K562 (cell line): Measurements from ENCODE around the gene AKIRIN1. TPM values are rescaled to one million over a fixed set of nuclear protein-coding genes. Genes with fewer than 3 reads are reported as not detected.
A peak's percentile ranks its signal among the peaks of the same experiment; 100 is the strongest.

Experiments
- ATAC-seq: fragments of 200-7000 bp; cut with Tn5 transposase; 3 replicates; pipeline ENCODE4 v1.9.1; 2020; ENCODE audit warnings: moderate library complexity
- BruUV-seq: library from RNA; stranded (reverse); fragments of 400-500 nt; replicated peaks from 2 replicates; lab custom pipeline; 2021; lab: Mats Ljungman, UMichigan
- CTCF ChIA-PET: fragments of 300-600 bp; formaldehyde crosslinking; extraction: SDS; loops from one replicate; lab custom pipeline; 2021; ENCODE audit warnings: low intra/inter-chr PET ratio; lab: Yijun Ruan, JAX
- POLR2A ChIA-PET: fragments of 300-600, 350-650 bp; sonication (Branson Sonifier 250); formaldehyde crosslinking; extraction: SDS; loops from one replicate; lab custom pipeline; 2021; ENCODE audit warnings: antibody characterized with exemption, inconsistent platforms; lab: Yijun Ruan, JAX
- DNase-seq, 4 experiments: peaks; one replicate each; pipeline versions ENCODE4 v3.0.0 to v3.0.0-alpha.2; 2011 to 2018; ENCODE audit warnings: low spot score in 3 of 4, mixed read lengths in 3 of 4; ENCODE audit errors: extremely low read depth in 1 of 4
- FAIRE-seq: peaks from 2 replicates; lab custom pipeline; 2011; peaks lifted over from hg19 to GRCh38; lab: Jason Lieb, UNC
- H2AFZ ChIP-seq: 2 replicates; pipeline ENCODE4 v1.6.0; 2011; ENCODE audit warnings: low read depth, low read length, control low read depth, inconsistent platforms
- H3K27ac ChIP-seq: fragments of 200-600 bp; 3 replicates; pipeline ENCODE4 v1.8.0; 2011; ENCODE audit warnings: low read depth, mild to moderate bottlenecking, control low read depth, inconsistent platforms, low read length, moderate library complexity, mixed read lengths; ENCODE audit errors: extremely low read depth
- H3K27me3 ChIP-seq, 2 experiments: fragments of 300-600 bp in 1 of 2; 2 replicates in 1 of 2; 3 replicates in 1 of 2; pipeline versions ENCODE4 v1.6.0 to v1.8.0; 2011; ENCODE audit warnings: inconsistent platforms in 2 of 2, low read length in 2 of 2, mild to moderate bottlenecking in 1 of 2, mixed read lengths in 1 of 2, moderate library complexity in 1 of 2; ENCODE audit not compliant: control insufficient read depth in 2 of 2, insufficient read depth in 2 of 2
- H3K36me3 ChIP-seq: fragments of 300-600 bp; 3 replicates; pipeline ENCODE4 v1.8.0; 2011; ENCODE audit warnings: mild to moderate bottlenecking, low read length, inconsistent platforms; ENCODE audit not compliant: control insufficient read depth, insufficient read depth
- H3K4me1 ChIP-seq, 2 experiments: fragments of 200-600 bp in 1 of 2; replicated peaks in 1 of 2; 2 replicates in 1 of 2; 3 replicates in 1 of 2; pipeline versions ENCODE4 v1.5.1 to v1.8.0; 2011; ENCODE audit warnings: inconsistent platforms in 2 of 2, low read length in 2 of 2, mild to moderate bottlenecking in 1 of 2, mixed read lengths in 1 of 2, moderate library complexity in 1 of 2; ENCODE audit not compliant: control insufficient read depth in 2 of 2, insufficient read depth in 2 of 2
- H3K4me2 ChIP-seq: 2 replicates; pipeline ENCODE4 v1.6.1; 2011; ENCODE audit warnings: low read length, control low read depth, inconsistent platforms, mixed read lengths; ENCODE audit not compliant: insufficient read depth
- H3K4me3 ChIP-seq: fragments of 200-600 bp; sonication (generic), shearing (Covaris generic); 2 replicates; pipeline ENCODE4 v1.5.1; 2016; ENCODE audit warnings: control low read depth, inconsistent platforms
- H3K79me2 ChIP-seq: fragments of 200-600 bp; 3 replicates; pipeline ENCODE4 v1.8.0; 2011; ENCODE audit warnings: low read length, inconsistent platforms; ENCODE audit not compliant: control insufficient read depth, insufficient read depth
- H3K9ac ChIP-seq, 2 experiments: 2 replicates each; pipeline versions ENCODE4 v1.6.0 to v1.6.1; 2011; ENCODE audit warnings: low read depth in 2 of 2, low read length in 2 of 2, control low read depth in 1 of 2, inconsistent platforms in 1 of 2, mild to moderate bottlenecking in 1 of 2, mixed read lengths in 1 of 2; ENCODE audit not compliant: insufficient read depth in 1 of 2
- H3K9me1 ChIP-seq: one replicate; pipeline ENCODE4 v1.6.0; 2011; ENCODE audit warnings: inconsistent platforms, mild to moderate bottlenecking, low read length, moderate library complexity; ENCODE audit not compliant: control insufficient read depth, insufficient read depth
- H3K9me3 ChIP-seq: replicated peaks from 2 replicates; pipeline ENCODE4 v1.5.1; 2011; ENCODE audit warnings: low read depth, low read length, inconsistent platforms; ENCODE audit not compliant: control insufficient read depth, insufficient read depth
- H4K20me1 ChIP-seq: replicated peaks from 2 replicates; pipeline ENCODE4 v1.6.1; 2011; ENCODE audit warnings: low read length, inconsistent platforms, mixed read lengths; ENCODE audit not compliant: control insufficient read depth, insufficient read depth
- BDP1 ChIP-seq: IDR thresholded peaks from 3 replicates; pipeline ENCODE4 v1.6.1; 2011; ENCODE audit not compliant: insufficient read length, insufficient read depth
- NR1H2 ChIP-seq: sonication (generic); formaldehyde crosslinking; IDR thresholded peaks from 2 replicates; pipeline ENCODE4 v1.4.0; 2020; ENCODE audit warnings: mild to moderate bottlenecking, missing genetic modification reagents
- POLR2B ChIP-seq: fragments of 450-650 bp; IDR thresholded peaks from 2 replicates; pipeline ENCODE4 v1.6.1; 2018; ENCODE audit warnings: low read depth; ENCODE audit not compliant: partially characterized antibody
- POLR3A ChIP-seq: IDR thresholded peaks from 2 replicates; pipeline ENCODE4 v1.6.1; 2011; ENCODE audit warnings: borderline replicate concordance, mild to moderate bottlenecking, moderate library complexity; ENCODE audit not compliant: insufficient read length, insufficient read depth; ENCODE audit errors: extremely low read depth
- ZFX ChIP-seq: sonication (generic); formaldehyde crosslinking; IDR thresholded peaks from 2 replicates; pipeline ENCODE4 v1.8.0; 2022; ENCODE audit warnings: mild to moderate bottlenecking, missing genetic modification reagents, moderate library complexity
- ZNF140 ChIP-seq: fragments of 250-450 bp; sonication (Bioruptor Pico); IDR thresholded peaks from 2 replicates; pipeline ENCODE4 v1.8.0; 2021; ENCODE audit warnings: moderate library complexity, mild to moderate bottlenecking, inconsistent platforms
- WGBS: fragments of 100-300 bp; shearing (Covaris generic); methylation state at CpG from one replicate; pipeline ENCODE4 v1.1.6; 2016; ENCODE audit warnings: low coverage, mixed read lengths; ENCODE audit not compliant: insufficient coverage; ENCODE audit errors: missing lambda C conversion rate; 5-methylcytosine and 5-hydroxymethylcytosine counted together
- in situ Hi-C: fragments of 300-500 bp; cut with MboI; formaldehyde crosslinking; loops from 4 replicates; pipeline ENCODE4 v1.15.0; 2018; ENCODE audit warnings: inconsistent platforms, mixed read lengths
- intact Hi-C: fragments of 100-400 bp; cut with micrococcal nuclease; formaldehyde crosslinking; loops from 2 replicates; pipeline ENCODE4 v1.14.2; 2022
- polyA plus RNA-seq, 8 experiments: library from polyadenylated mRNA; depleted of rRNA in 4 of 8; stranded (reverse) in 5 of 8; unstranded in 3 of 8; fragments of >200 nt; fragmentation: Nextera tagmentation in 2 of 8; fragmentation: Illumina TruSeq in 1 of 8; extraction: Ambion mirVana in 2 of 8; extraction: Trizol in 1 of 8; gene quantifications; 2 replicates each; pipeline versions ENCODE4 v1.2.1 to v1.2.3, GENCODE V29; 2011 to 2014; ENCODE audit warnings: inconsistent platforms in 1 of 8, missing spikeins in 1 of 8
- total RNA-seq, 7 experiments: library from RNA; depleted of rRNA in 6 of 7; stranded (reverse); fragments of >200 nt in 6 of 7; fragmentation: Illumina TruSeq in 2 of 7; extraction: Trizol in 2 of 7; gene quantifications; 2 replicates each; pipeline versions ENCODE4 v1.2.1 to v1.2.3, GENCODE V29; 2011 to 2021; ENCODE audit warnings: low replicate concordance in 1 of 7
- TF ChIP-seq, protein P1 (sequence below), 2 experiments: fragments of 450-650 bp in 1 of 2; sonication (generic) in 1 of 2; formaldehyde crosslinking in 1 of 2; IDR thresholded peaks; 2 replicates each; pipeline versions ENCODE4 v1.7.1 to v1.9.0; 2016 to 2022; ENCODE audit warnings: inconsistent platforms in 1 of 2, mild to moderate bottlenecking in 1 of 2, missing genetic modification reagents in 1 of 2

The AKIRIN1 gene
- total and polyA plus RNA-seq, 9 of the 15 experiments (the other 6 are each of a cell fraction or from before 2014, with no cell fraction given) = 11.5 to 139 (median 83.4) TPM

DNA sequence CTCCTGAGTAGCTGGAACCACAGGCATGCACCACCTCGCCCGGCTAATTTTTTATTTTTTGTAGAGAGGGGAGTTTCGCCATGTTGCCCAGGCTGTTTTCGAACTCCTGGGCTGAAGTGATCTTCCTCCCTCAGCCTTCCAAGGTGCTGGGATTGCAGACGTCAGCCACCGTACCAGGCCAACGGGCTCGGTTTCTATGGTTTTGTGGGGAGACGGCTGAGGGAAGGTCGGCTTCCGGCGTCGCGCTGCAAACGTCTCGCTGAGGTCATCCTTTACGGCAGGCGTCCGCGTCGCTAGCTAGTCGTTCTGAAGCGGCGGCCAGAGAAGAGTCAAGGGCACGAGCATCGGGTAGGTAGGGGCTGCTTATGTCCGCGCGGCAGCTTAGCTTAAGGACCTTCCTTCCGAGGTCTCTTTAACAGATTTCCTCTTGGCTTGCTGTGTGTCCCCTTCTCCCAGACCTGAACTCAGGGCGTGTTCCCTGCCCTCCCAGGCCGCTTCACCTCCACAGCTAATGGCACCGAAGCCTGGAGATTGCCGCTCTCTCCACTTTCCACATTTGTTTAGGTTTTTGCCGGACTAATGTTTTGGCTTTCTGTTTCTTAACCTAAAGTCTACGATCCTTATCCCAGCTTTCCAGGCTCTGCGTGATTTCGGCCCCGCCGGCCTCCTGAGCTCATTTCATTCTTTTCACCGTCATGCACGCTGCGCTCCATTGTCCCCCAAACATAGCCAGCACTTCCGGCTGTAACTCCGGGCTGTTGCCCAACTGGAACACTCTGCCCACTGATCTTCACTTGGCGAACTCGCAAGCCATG lies 35.2 kb downstream of the AKIRIN1 start, which contains the start of gene NDUFS5:
Gene NDUFS5 (plus strand): TSS at position 300 of the 815 bp plus-strand sequence. CDS start 2,375 bp downstream, outside the sequence.
- Histone ChIP-seq H2AFZ (peak within 1 kb of the TSS; percentile 95), H3K4me2 (peak within 1 kb of the TSS; percentile 99), H3K9me3 (no peaks in the 10 kb centered on the region), H3K36me3 (peaks cover 28% of the 10 kb centered on the region), H3K27me3 (no peaks in the 10 kb centered on the region), H3K4me3 (peak within 1 kb of the TSS; percentile 77), H3K9ac (peak within 1 kb of the TSS; percentile 97), H4K20me1 (no peaks in the 10 kb centered on the region), H3K79me2 (peaks cover 46% of the 10 kb centered on the region), H3K4me1 (peaks cover 5 to 13% of the 10 kb centered on the region in 2 experiments; a peak in 4 of 5 replicates), H3K27ac (peak within 1 kb of the TSS; percentile 92), H3K9me1 (no peaks in the 10 kb centered on the region)
- intact Hi-C loops = no loop called here
- ATAC-seq (peak; percentile 94), DNase-seq (peak; percentile 85 to 97 (median 86)), FAIRE-seq (peak; percentile 94)
- in situ Hi-C loops = no loop called here
- ChIA-PET CTCF (no interaction called here), POLR2A (interaction anchor here (0.6 to 2.7 kb wide), 21 partner anchors 8 to 273 kb away, joined by 3 to 25 read pairs (median 3); partner anchors contain the start of gene RHBDL2)
- WGBS = under 1% methylated on average over 47 of the region's 47 CpGs
- TSS peak; percentile 80 for BruUV-seq
- TF ChIP-seq BDP1 (no peak), ZNF140 (CRISPR knock-in tag) (no peak), POLR2B (peak; percentile 93), ZFX (CRISPR knock-in tag) (peak; percentile 83), NR1H2 (CRISPR knock-in tag) (0 out of 2 replicates have a peak, but pooled peaks have one; percentile 65), POLR3A (no peak)
- TF ChIP-seq, protein P1, sequence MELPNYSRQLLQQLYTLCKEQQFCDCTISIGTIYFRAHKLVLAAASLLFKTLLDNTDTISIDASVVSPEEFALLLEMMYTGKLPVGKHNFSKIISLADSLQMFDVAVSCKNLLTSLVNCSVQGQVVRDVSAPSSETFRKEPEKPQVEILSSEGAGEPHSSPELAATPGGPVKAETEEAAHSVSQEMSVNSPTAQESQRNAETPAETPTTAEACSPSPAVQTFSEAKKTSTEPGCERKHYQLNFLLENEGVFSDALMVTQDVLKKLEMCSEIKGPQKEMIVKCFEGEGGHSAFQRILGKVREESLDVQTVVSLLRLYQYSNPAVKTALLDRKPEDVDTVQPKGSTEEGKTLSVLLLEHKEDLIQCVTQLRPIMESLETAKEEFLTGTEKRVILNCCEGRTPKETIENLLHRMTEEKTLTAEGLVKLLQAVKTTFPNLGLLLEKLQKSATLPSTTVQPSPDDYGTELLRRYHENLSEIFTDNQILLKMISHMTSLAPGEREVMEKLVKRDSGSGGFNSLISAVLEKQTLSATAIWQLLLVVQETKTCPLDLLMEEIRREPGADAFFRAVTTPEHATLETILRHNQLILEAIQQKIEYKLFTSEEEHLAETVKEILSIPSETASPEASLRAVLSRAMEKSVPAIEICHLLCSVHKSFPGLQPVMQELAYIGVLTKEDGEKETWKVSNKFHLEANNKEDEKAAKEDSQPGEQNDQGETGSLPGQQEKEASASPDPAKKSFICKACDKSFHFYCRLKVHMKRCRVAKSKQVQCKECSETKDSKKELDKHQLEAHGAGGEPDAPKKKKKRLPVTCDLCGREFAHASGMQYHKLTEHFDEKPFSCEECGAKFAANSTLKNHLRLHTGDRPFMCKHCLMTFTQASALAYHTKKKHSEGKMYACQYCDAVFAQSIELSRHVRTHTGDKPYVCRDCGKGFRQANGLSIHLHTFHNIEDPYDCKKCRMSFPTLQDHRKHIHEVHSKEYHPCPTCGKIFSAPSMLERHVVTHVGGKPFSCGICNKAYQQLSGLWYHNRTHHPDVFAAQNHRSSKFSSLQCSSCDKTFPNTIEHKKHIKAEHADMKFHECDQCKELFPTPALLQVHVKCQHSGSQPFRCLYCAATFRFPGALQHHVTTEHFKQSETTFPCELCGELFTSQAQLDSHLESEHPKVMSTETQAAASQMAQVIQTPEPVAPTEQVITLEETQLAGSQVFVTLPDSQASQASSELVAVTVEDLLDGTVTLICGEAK (IDR thresholded peaks at IDR 0.05) = 0 out of 2 replicates have a peak, but pooled peaks have one; percentile 58
- TF ChIP-seq, protein P1 (CRISPR knock-in tag; IDR thresholded peaks at IDR 0.05) = no peak
